HG02763 (cell line): ENCODE measurements around the gene LRP1B.
A peak's percentile ranks its signal among the peaks of the same experiment; 100 is the strongest.

Experiments
- ATAC-seq: cut with Tn5 transposase; IDR thresholded peaks from one replicate; pipeline ENCODE4 v1.9.1; 2021; ENCODE audit warnings: mild to moderate bottlenecking, moderate library complexity; ENCODE audit not compliant: unreplicated experiment

LRP1B gene

GRCh38 chr2:140761807-140762206 is 1369.0 kb downstream of the LRP1B start:
- no peak for ATAC-seq

GRCh38 chr2:140759426-140760156 is 1371.2 kb downstream of the LRP1B start:
- ATAC-seq, result no peak

- peak; percentile 71 for ATAC-seq
Measured at GRCh38 chr2:140747665-140748064, 1383.2 kb downstream of the LRP1B start.

- ATAC-seq, result no peak
Measured at GRCh38 chr2:140747090-140747489, 1383.7 kb downstream of the LRP1B start.

GRCh38 chr2:140744379-140744778 is 1386.4 kb downstream of the LRP1B start:
- ATAC-seq, result no peak

- no peak for ATAC-seq
Measured at GRCh38 chr2:140737006-140737405, 1393.8 kb downstream of the LRP1B start.

- no peak for ATAC-seq
Measured at GRCh38 chr2:140734992-140735391, 1395.8 kb downstream of the LRP1B start.

GRCh38 chr2:140718999-140719398 is 1411.8 kb downstream of the LRP1B start:
- no peak for ATAC-seq

- no peak for ATAC-seq
Measured at GRCh38 chr2:140717481-140717880, 1413.3 kb downstream of the LRP1B start.

- no peak for ATAC-seq
Measured at GRCh38 chr2:140714586-140714985, 1416.2 kb downstream of the LRP1B start.

- ATAC-seq, result no peak
Measured at GRCh38 chr2:140711867-140712266, 1418.9 kb downstream of the LRP1B start.

- no peak for ATAC-seq
Measured at GRCh38 chr2:140701726-140702125, 1429.1 kb downstream of the LRP1B start.

- ATAC-seq, result no peak
Measured at GRCh38 chr2:140698636-140699035, 1432.2 kb downstream of the LRP1B start.

GRCh38 chr2:140696449-140696848 is 1434.4 kb downstream of the LRP1B start:
- no peak for ATAC-seq

GRCh38 chr2:140695155-140695554 is 1435.7 kb downstream of the LRP1B start:
- ATAC-seq, result no peak

- no peak for ATAC-seq
Measured at GRCh38 chr2:140687825-140688224, 1443.0 kb downstream of the LRP1B start.

GRCh38 chr2:140683658-140684057 is 1447.2 kb downstream of the LRP1B start:
- no peak for ATAC-seq

- no peak for ATAC-seq
Measured at GRCh38 chr2:140680862-140681261, 1450.0 kb downstream of the LRP1B start.

GRCh38 chr2:140679752-140680151 is 1451.1 kb downstream of the LRP1B start:
- ATAC-seq, result no peak

GRCh38 chr2:140669911-140670310 is 1460.9 kb downstream of the LRP1B start:
- no peak for ATAC-seq

- ATAC-seq, result no peak
Measured at GRCh38 chr2:140667203-140667602, 1463.6 kb downstream of the LRP1B start.

- no peak for ATAC-seq
Measured at GRCh38 chr2:140662504-140662903, 1468.3 kb downstream of the LRP1B start.
